HEK293 (cell line): Measurements from ENCODE around the gene RIMKLA.
A peak's percentile ranks its signal among the peaks of the same experiment; 100 is the strongest.

ENCODE experiments used
- AEBP2 ChIP-seq: fragments of 450-650 bp; formaldehyde crosslinking; IDR thresholded peaks from 2 replicates; pipeline ENCODE4 v1.5.1; 2016; ENCODE audit warnings: missing biosample characterization, missing genetic modification characterization, borderline replicate concordance
- BCL11A ChIP-seq: fragments of 450-650 bp; formaldehyde crosslinking; IDR thresholded peaks from 2 replicates; pipeline ENCODE4 v1.5.1; 2016; ENCODE audit warnings: low read depth, missing biosample characterization, missing genetic modification characterization
- GLI4 ChIP-seq: fragments of 450-650 bp; formaldehyde crosslinking; IDR thresholded peaks from 2 replicates; pipeline ENCODE4 v1.5.1; 2016; ENCODE audit warnings: missing biosample characterization, missing genetic modification characterization
- HOXC10 ChIP-seq: sonication (generic); formaldehyde crosslinking; IDR thresholded peaks from 2 replicates; pipeline ENCODE4 v1.8.1; 2023; ENCODE audit warnings: mild to moderate bottlenecking, missing genetic modification reagents
- MZF1 ChIP-seq: fragments of 450-650 bp; formaldehyde crosslinking; IDR thresholded peaks from 2 replicates; pipeline ENCODE4 v1.5.1; 2017; ENCODE audit warnings: missing biosample characterization, missing genetic modification characterization, borderline replicate concordance
- PRDM4 ChIP-seq: fragments of 450-650 bp; formaldehyde crosslinking; IDR thresholded peaks from 2 replicates; pipeline ENCODE4 v1.5.1; 2017; ENCODE audit warnings: missing biosample characterization, missing genetic modification characterization
- REPIN1 ChIP-seq: fragments of 450-650 bp; formaldehyde crosslinking; IDR thresholded peaks from 2 replicates; pipeline ENCODE4 v1.5.1; 2017; ENCODE audit warnings: missing biosample characterization, missing genetic modification characterization, low read depth
- SP2 ChIP-seq: fragments of 450-650 bp; formaldehyde crosslinking; IDR thresholded peaks from 2 replicates; pipeline ENCODE4 v1.5.1; 2016; ENCODE audit warnings: missing biosample characterization, missing genetic modification characterization
- SP3 ChIP-seq: fragments of 450-650 bp; formaldehyde crosslinking; IDR thresholded peaks from 2 replicates; pipeline ENCODE4 v1.5.1; 2016; ENCODE audit warnings: missing biosample characterization, missing genetic modification characterization
- TCF7L2 ChIP-seq: IDR thresholded peaks from 2 replicates; pipeline ENCODE4 v1.6.1; 2011; ENCODE audit warnings: low read depth, mild to moderate bottlenecking, inconsistent platforms, low read length, moderate library complexity, borderline replicate concordance
- ZBTB17 ChIP-seq: fragments of 450-650 bp; formaldehyde crosslinking; IDR thresholded peaks from 2 replicates; pipeline ENCODE4 v1.5.1; 2016; ENCODE audit warnings: missing biosample characterization, missing genetic modification characterization
- ZBTB49 ChIP-seq: fragments of 450-650 bp; formaldehyde crosslinking; IDR thresholded peaks from 2 replicates; pipeline ENCODE4 v1.5.1; 2016; ENCODE audit warnings: missing biosample characterization, missing genetic modification characterization, low read depth
- ZEB2 ChIP-seq: fragments of 450-650 bp; formaldehyde crosslinking; IDR thresholded peaks from 2 replicates; pipeline ENCODE4 v1.5.1; 2016; ENCODE audit warnings: missing biosample characterization, missing genetic modification characterization
- ZFHX2 ChIP-seq: fragments of 450-650 bp; formaldehyde crosslinking; conservative IDR thresholded peaks from 2 replicates; pipeline ENCODE4 v1.5.1; 2016; ENCODE audit warnings: missing biosample characterization, missing genetic modification characterization
- ZNF10 ChIP-seq: fragments of 450-650 bp; formaldehyde crosslinking; IDR thresholded peaks from 2 replicates; pipeline ENCODE4 v1.5.1; 2017; ENCODE audit warnings: missing biosample characterization, missing genetic modification characterization
- ZNF155 ChIP-seq: fragments of 450-650 bp; formaldehyde crosslinking; IDR thresholded peaks from 2 replicates; pipeline ENCODE4 v1.5.1; 2016; ENCODE audit warnings: missing biosample characterization, missing genetic modification characterization
- ZNF184 ChIP-seq: fragments of 450-650 bp; IDR thresholded peaks from 2 replicates; pipeline ENCODE4 v1.5.1; 2018; ENCODE audit warnings: missing biosample characterization, mild to moderate bottlenecking, missing genetic modification characterization
- ZNF202 ChIP-seq: fragments of 450-650 bp; formaldehyde crosslinking; IDR thresholded peaks from 2 replicates; pipeline ENCODE4 v1.5.1; 2016; ENCODE audit warnings: missing biosample characterization, missing genetic modification characterization, borderline replicate concordance
- ZNF211 ChIP-seq: fragments of 450-650 bp; formaldehyde crosslinking; IDR thresholded peaks from 2 replicates; pipeline ENCODE4 v1.5.1; 2016; ENCODE audit warnings: low read depth, missing biosample characterization, missing genetic modification characterization
- ZNF239 ChIP-seq: fragments of 450-650 bp; formaldehyde crosslinking; IDR thresholded peaks from 2 replicates; pipeline ENCODE4 v1.5.1; 2016; ENCODE audit warnings: missing biosample characterization, missing genetic modification characterization
- ZNF416 ChIP-seq: fragments of 450-650 bp; formaldehyde crosslinking; IDR thresholded peaks from 2 replicates; pipeline ENCODE4 v1.5.1; 2016; ENCODE audit warnings: missing biosample characterization, missing genetic modification characterization
- ZNF473 ChIP-seq: fragments of 450-650 bp; formaldehyde crosslinking; IDR thresholded peaks from 2 replicates; pipeline ENCODE4 v1.5.1; 2017; ENCODE audit warnings: missing biosample characterization, missing genetic modification characterization
- ZNF48 ChIP-seq: fragments of 450-650 bp; formaldehyde crosslinking; IDR thresholded peaks from 2 replicates; pipeline ENCODE4 v1.5.1; 2016; ENCODE audit warnings: missing biosample characterization, missing genetic modification characterization
- ZNF510 ChIP-seq: fragments of 450-650 bp; formaldehyde crosslinking; IDR thresholded peaks from 2 replicates; pipeline ENCODE4 v1.5.1; 2018; ENCODE audit warnings: mild to moderate bottlenecking, missing genetic modification characterization, missing biosample characterization; ENCODE audit not compliant: insufficient replicate concordance
- ZNF514 ChIP-seq: fragments of 450-650 bp; formaldehyde crosslinking; IDR thresholded peaks from 2 replicates; pipeline ENCODE4 v1.5.1; 2016; ENCODE audit warnings: missing biosample characterization, missing genetic modification characterization
- ZNF560 ChIP-seq: fragments of 450-650 bp; formaldehyde crosslinking; IDR thresholded peaks from 2 replicates; pipeline ENCODE4 v1.5.1; 2017; ENCODE audit warnings: missing biosample characterization, missing genetic modification characterization, borderline replicate concordance
- ZNF561 ChIP-seq: fragments of 450-650 bp; IDR thresholded peaks from 2 replicates; pipeline ENCODE4 v1.5.1; 2018; ENCODE audit warnings: missing biosample characterization, missing genetic modification characterization, borderline replicate concordance
- ZNF571 ChIP-seq: fragments of 450-650 bp; formaldehyde crosslinking; IDR thresholded peaks from 2 replicates; pipeline ENCODE4 v1.5.0; 2017; ENCODE audit warnings: missing biosample characterization, missing genetic modification characterization
- ZNF580 ChIP-seq: fragments of 450-650 bp; formaldehyde crosslinking; IDR thresholded peaks from 2 replicates; pipeline ENCODE4 v1.5.1; 2016; ENCODE audit warnings: missing biosample characterization, missing genetic modification characterization
- ZNF621 ChIP-seq: fragments of 450-650 bp; formaldehyde crosslinking; IDR thresholded peaks from 2 replicates; pipeline ENCODE4 v1.5.1; 2017; ENCODE audit warnings: missing biosample characterization, missing genetic modification characterization
- ZNF692 ChIP-seq: fragments of 450-650 bp; formaldehyde crosslinking; IDR thresholded peaks from 2 replicates; pipeline ENCODE4 v1.5.1; 2016; ENCODE audit warnings: missing biosample characterization, missing genetic modification characterization
- ZSCAN4 ChIP-seq: fragments of 450-650 bp; formaldehyde crosslinking; IDR thresholded peaks from 2 replicates; pipeline ENCODE4 v1.5.1; 2017; ENCODE audit warnings: missing biosample characterization, missing genetic modification characterization

The RIMKLA gene

GRCh38 chr1:42334240-42335049 is 46.1 kb upstream of the RIMKLA start (continued):
- TF ChIP-seq REPIN1 (tag by site-specific recombination) = no peak
- no peak for TF ChIP-seq ZNF473 (tag by site-specific recombination)
- no peak for TF ChIP-seq ZNF211 (tag by site-specific recombination)
- no peak for TF ChIP-seq ZNF202 (tag by site-specific recombination)
- no peak for TF ChIP-seq ZBTB49
- TF ChIP-seq ZNF10 = no peak
- TF ChIP-seq ZNF155 = no peak
- no peak for TF ChIP-seq ZBTB17 (tag by site-specific recombination)
- no peak for TF ChIP-seq TCF7L2
- TF ChIP-seq HOXC10 = no peak
- TF ChIP-seq ZNF510 (tag by site-specific recombination) = no peak
- peak; percentile 28 for TF ChIP-seq ZNF692 (tag by site-specific recombination)
- no peak for TF ChIP-seq ZNF571
- no peak for TF ChIP-seq GLI4 (tag by site-specific recombination)
- TF ChIP-seq SP2 (tag by site-specific recombination) = peak; percentile 79
- TF ChIP-seq MZF1 (tag by site-specific recombination) = no peak
- no peak for TF ChIP-seq BCL11A (tag by site-specific recombination)
- TF ChIP-seq ZNF239 (tag by site-specific recombination) = no peak
- TF ChIP-seq ZNF580 (tag by site-specific recombination) = no peak
- peak; percentile 7 for TF ChIP-seq ZFHX2 (tag by site-specific recombination)
- no peak for TF ChIP-seq ZNF560
- no peak for TF ChIP-seq ZNF514 (tag by site-specific recombination)
- TF ChIP-seq SP3 (tag by site-specific recombination) = peak; percentile 63
- no peak for TF ChIP-seq PRDM4 (tag by site-specific recombination)
- peak; percentile 69 for TF ChIP-seq ZEB2 (tag by site-specific recombination)
- peak; percentile 42; the same call in 1 of the 2 replicates for TF ChIP-seq ZNF561
- no peak for TF ChIP-seq ZNF416 (tag by site-specific recombination)
- TF ChIP-seq ZNF184 (tag by site-specific recombination) = no peak
- TF ChIP-seq ZNF48 (tag by site-specific recombination) = no peak
- TF ChIP-seq ZSCAN4 (tag by site-specific recombination) = no peak
- TF ChIP-seq AEBP2 (tag by site-specific recombination) = no peak
- no peak for TF ChIP-seq ZNF621
